ENCODE measurements around the gene CCL16.

GRCh38 chr17:35932586-35932985 lies 48.7 kb downstream of the CCL16 start:
- TF ChIP-seq CEBPB (IDR thresholded peaks at IDR 0.05) (no peak), POLR2A (IDR thresholded peaks at IDR 0.05; ENCODE audit: low read length) (no peak), CTCF (IDR thresholded peaks at IDR 0.05) (no peak)

All from A549 (cell line).